Smooth muscle cell of the pulmonary artery (primary cell): ENCODE data around the gene PMM1. TPM values are rescaled to one million over a fixed set of nuclear protein-coding genes. Genes with fewer than 3 reads are reported as not detected.

Experiments used
- total RNA-seq: library from RNA; depleted of rRNA; stranded (reverse); fragments of >200 nt; gene quantifications from 2 replicates; pipeline ENCODE4 v1.2.3, GENCODE V29; 2014

The PMM1 gene
- total RNA-seq, result 23.5 and 25.9 TPM in 2 replicates

DNA sequence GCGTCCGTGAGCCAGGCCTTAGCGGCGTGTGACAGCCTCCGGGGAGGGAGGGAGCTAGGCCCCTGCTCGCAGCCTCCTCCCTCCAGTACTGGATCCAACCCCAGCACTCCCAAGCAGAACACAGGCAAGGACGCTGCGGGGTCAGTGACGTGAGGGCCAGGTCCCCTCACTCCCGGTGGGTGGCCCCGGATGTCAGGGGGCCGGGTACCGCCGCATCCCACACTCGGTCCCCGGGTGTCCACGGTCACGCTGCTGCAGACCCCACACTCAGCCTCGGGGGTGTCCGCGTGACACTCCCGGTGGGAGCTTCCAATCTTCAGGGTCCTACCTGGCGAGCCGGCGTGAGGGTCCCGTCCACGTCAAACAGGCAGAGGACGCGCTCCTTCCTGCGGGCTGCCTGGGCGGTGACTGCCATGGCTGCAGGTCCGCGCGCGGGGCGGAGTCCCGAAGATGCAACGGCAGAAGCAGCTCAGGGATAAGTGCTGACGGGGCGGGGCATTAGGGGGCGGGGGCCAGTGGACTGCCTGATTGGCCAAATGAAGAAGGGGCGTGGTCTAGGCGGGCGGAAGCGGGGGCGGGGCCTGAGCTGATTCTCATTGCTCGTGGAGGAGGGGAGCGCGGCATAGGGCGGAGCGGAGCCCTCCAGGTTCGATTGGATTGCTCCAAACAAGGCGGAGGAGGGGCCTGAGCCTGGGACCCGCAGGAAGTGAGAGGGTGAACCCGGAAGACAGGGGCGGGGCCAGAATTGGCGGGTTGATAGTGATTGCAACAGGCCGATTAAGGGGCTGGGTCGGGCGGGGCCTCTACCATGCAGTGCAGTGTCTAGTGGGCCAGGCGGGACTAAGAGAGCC, at the start of gene PMM1:
TSS of gene PMM1 (minus strand) at position 450 of the 851 bp plus-strand sequence. CDS start at position 415, 35 bp downstream.

DNA sequence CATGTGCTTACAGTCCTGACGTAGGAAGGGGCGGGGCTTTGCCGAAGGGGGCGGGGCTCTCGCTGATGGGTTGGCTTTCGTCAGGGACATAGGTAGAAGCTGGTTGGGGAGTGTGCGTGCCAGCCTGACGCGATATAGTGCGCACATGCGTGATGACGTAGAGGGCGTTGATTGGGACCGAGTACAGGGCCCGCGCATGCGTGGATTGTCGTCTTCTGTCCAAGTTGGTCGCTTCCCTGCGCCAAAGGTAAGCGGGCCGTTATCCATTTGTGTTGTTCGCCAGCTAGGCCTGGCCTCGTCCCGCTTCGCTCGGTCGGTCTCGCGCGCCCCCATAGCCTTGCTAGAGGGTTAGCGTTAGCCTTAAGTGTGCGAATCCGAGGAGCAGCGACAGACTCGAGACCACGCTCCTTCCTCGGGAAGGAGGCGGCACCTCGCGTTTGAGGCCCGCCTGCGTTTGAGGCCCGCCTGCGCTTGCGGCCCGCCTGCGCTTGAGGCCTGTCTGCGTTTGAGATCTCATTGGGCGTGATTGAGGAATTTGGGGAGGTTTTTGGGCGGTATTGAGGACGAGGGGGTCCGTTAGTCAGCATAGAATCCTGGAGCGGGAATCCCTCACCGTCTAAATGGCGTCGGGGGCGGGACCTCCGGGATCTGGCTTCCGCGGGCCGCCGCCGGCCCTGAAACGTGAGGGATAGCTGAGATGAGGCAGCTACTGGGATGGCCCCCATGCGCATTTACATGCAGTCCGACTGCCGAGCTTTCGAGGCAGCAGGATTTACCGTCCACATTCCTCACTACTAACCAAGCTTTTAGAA, 31.7 kb upstream of the PMM1 start, which contains the start of gene XRCC6:
TSS of gene XRCC6 (plus strand) at position 197 of the 812 bp plus-strand sequence. CDS start 710 bp downstream, outside the sequence.

DNA sequence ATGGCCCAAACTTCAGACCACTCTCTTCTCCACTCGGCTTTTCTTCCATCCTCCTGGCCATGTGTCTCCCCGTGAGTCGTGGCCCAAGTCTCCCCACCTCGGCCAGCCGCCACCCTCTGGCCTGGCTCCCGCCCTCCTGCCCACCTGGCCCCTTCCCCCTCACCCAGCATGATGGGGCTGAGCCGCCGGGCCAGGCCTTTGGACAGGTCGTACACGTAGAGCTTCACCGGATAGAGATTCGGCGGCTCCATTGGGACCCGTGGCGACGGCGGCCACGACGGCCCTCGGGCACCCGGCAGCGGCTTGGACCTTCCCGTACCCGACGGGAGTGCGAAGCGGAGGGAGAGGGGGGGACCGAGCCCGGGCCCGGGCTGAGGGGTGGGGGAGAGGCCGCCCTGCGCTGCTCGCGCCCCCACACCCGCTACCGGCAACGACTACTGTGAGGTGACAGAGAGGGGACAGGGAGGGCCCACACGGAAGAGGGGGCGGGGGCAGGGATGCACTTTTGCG, 31.0 kb upstream of the PMM1 start, which contains the start of gene DESI1:
TSS of gene DESI1 (minus strand) at position 455 of the 510 bp plus-strand sequence. CDS start at position 251, 204 bp downstream.

DNA sequence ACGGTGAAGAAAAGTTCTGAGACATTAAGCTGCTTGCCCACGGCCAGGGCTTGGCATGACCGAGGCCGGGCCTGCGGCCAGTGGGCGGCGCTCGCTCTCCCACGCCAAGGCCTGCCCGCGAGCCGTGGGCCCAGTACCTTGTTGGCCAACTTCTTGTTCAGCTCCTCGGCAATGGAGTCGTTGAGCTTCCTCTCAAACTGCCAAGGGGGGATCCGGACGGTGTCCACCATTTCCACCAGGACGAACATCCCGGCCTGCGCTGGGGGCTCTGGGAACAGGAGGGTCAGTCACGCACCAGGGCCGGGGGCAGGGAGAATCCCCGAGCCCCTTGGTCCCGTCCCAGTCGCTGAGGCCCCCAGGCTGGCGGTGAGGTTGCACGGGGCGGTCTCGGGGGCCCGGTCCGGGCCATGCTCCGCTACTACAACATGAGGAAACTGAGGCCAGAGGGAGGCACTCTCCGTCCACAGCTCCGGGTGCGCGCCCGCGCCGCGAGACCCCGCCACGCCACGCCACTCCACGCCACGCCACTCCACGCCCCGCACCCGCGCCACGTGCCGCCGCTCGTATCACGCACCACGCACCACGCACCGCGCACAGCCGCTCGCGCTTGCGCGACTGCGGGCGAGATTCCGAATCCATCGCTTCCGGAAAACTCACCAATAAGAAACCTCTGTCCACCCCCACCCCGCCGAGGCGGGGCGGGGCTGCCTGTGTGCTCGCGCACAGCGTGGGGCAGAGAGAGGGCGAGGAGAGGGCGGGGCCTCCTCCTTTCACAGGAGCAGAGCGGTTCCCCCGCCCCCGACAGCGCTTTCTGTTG, 45.6 kb downstream of the PMM1 start, which contains the start of gene POLR3H:
TSS of gene POLR3H (minus strand) at position 617 of the 817 bp plus-strand sequence. CDS start at position 248, 369 bp downstream.

Other genes with a start within 250 kb of the PMM1 start
- gene TEF, start 207.9 kb downstream of the PMM1 start, total RNA-seq, result 12.8 and 16.5 TPM in 2 replicates
- gene TOB2, start 143.0 kb downstream of the PMM1 start, total RNA-seq, result 26.8 and 31.1 TPM in 2 replicates
- 32.9 and 33.9 TPM in 2 replicates for gene PHF5A, start 121.1 kb downstream of the PMM1 start, total RNA-seq
- gene ACO2, start 120.7 kb downstream of the PMM1 start, total RNA-seq, result 94.5 and 101 TPM in 2 replicates
- 27.2 and 35.0 TPM in 2 replicates for gene POLR3H, start 45.4 kb downstream of the PMM1 start, total RNA-seq
- gene CSDC2, start 28.8 kb downstream of the PMM1 start, total RNA-seq, result 2.9 and 6.3 TPM in 2 replicates
- 20.8 and 23.9 TPM in 2 replicates for gene DESI1, start 31.2 kb upstream of the PMM1 start, total RNA-seq
- 249 and 253 TPM in 2 replicates for gene XRCC6, start 31.5 kb upstream of the PMM1 start, total RNA-seq
- gene SNU13, start 99.0 kb upstream of the PMM1 start, total RNA-seq, result 66.7 and 76.8 TPM in 2 replicates
- gene MEI1, start 109.7 kb upstream of the PMM1 start, total RNA-seq, result 0.20 and 0.26 TPM in 2 replicates
- gene CCDC134, start 210.8 kb upstream of the PMM1 start, total RNA-seq, result 8.0 and 8.1 TPM in 2 replicates
- gene SREBF2, start 243.3 kb upstream of the PMM1 start, total RNA-seq, result 82.1 and 123 TPM in 2 replicates